IPS DF 4.7 (cell line): ENCODE data around the gene MET.
"Not testable (repeated sequence)": the region's sequence is repeated elsewhere in the genome, so short reads cannot be mapped to it uniquely, and the experiment has no call there.

ENCODE experiments used
- DNase-seq: peaks from one replicate; pipeline ENCODE4 v3.0.0-alpha.2; 2013; ENCODE audit warnings: low spot score; ENCODE audit errors: extremely low read depth

Gene MET

DNA sequence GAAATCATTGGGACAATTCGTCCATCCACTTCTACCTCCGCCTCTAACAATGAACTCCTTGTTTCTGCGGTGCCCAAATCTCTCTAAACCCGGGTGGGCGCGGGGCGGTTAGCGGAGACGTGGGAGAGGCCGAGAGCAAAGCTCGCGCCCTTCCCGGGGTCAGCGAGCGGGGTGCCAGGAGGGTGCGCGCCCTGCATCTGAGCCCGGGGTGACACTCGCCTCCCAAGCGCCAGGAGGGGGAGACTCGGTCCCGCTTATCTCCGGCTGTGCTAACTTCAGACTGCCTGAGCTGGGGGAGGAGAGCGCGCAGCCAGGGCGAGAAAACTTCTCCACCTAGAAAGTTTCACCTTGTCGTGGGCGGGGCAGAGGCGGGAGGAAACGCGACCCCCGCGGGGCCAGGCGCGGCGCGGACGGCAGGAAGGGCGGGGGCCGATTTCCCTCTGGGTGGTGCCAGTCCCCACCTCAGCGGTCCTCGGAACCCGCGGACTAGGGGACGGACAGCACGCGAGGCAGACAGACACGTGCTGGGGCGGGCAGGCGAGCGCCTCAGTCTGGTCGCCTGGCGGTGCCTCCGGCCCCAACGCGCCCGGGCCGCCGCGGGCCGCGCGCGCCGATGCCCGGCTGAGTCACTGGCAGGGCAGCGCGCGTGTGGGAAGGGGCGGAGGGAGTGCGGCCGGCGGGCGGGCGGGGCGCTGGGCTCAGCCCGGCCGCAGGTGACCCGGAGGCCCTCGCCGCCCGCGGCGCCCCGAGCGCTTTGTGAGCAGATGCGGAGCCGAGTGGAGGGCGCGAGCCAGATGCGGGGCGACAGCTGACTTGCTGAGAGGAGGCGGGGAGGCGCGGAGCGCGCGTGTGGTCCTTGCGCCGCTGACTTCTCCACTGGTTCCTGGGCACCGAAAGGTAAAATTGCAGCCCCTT lies at the start of gene MET:
Gene MET, plus strand, starts transcription at position 516 of the 915 bp plus-strand sequence. CDS start 26,889 bp downstream, outside the sequence.
- DNase-seq, result no peak

- no peak for DNase-seq
Observed at GRCh38 chr7:116626886-116627285, 45.1 kb upstream of the MET start.

GRCh38 chr7:116629051-116629463 lies 42.9 kb upstream of the MET start:
- no peak for DNase-seq

GRCh38 chr7:116630357-116630756 lies 41.6 kb upstream of the MET start:
- no peak for DNase-seq

DNA sequence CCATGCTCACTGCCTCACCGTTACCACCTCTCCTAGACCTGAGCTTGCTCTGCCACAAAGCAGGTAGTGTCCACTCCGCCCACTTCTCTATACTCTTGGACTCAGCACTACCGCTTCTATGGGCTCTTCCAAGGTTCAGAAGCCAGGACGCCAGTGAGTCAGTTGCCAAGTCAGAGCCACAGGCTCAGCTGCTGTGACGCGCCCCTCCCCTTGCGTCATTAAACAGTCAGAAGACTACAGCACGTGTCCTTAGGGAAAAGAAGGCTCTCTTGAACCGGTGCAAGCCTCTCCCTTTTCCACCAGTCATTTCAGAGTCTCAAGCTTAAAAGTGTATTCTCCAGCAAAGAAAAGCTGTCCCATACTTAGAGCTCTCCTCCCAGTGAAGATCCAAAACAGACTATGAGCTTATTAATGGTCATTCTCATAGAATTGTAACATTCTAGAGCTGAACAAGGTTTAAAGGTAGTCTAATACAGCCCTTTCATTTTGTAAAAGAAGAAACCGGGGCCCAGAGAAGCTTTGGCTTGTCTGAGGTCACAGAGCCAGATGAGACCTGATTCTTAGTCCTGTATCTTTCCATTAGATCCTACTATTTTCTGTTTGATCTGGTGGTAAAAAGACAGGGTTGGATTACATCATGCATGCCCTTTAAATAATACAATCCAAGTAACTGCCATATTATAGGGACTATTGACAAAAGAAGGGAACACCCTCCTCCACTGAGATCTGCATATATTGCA lies 40.9 kb upstream of the MET start:
- no peak for DNase-seq

- DNase-seq, result no peak
Observed at GRCh38 chr7:116631676-116632075, 40.3 kb upstream of the MET start.

DNA sequence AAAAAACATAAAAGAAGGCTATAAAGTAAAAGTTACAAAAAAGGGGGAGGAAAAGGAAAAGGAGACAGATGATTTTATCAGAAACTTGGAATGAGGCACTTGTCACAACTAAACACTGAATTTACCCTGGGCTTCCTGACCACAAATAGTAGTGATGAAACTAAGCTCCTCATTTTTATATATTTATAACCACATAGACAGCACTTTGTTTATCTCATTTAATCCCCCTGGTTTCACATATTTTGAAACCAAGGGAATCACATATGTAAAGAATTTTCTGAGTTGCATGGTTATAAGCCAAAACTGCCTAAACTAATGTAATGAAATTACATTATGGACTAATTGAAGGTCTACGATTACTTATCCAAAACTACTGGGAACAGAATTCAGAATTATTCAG lies 39.6 kb upstream of the MET start:
- no peak for DNase-seq

GRCh38 chr7:116633131-116633988 lies 38.6 kb upstream of the MET start:
- DNase-seq, result no peak

GRCh38 chr7:116636997-116637396 lies 35.0 kb upstream of the MET start:
- no peak for DNase-seq

- not testable (repeated sequence) for DNase-seq
Observed at GRCh38 chr7:116638592-116638991, 33.4 kb upstream of the MET start.

- DNase-seq, result no peak
Observed at GRCh38 chr7:116641551-116642153, 30.3 kb upstream of the MET start.

DNA sequence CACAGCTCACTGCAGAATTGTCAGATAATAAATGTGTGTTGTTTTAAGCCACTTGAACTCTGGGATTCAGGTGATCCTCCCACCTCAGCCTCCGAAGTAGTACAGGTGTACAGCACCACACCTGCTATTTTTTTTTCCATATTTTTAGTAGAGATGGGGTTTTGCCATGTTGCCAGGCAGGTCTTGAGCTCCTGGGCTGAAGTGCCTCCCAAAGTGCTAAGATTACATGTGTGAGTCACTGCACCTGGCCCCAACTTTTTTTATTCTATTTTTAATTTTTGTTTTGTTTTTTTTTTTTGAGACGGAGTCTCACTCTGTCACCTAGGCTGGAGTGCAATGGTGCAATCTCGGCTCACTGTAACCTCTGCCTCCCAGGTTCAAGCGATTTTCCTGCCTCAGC lies 28.8 kb upstream of the MET start:
- DNase-seq, result not testable (repeated sequence)

DNA sequence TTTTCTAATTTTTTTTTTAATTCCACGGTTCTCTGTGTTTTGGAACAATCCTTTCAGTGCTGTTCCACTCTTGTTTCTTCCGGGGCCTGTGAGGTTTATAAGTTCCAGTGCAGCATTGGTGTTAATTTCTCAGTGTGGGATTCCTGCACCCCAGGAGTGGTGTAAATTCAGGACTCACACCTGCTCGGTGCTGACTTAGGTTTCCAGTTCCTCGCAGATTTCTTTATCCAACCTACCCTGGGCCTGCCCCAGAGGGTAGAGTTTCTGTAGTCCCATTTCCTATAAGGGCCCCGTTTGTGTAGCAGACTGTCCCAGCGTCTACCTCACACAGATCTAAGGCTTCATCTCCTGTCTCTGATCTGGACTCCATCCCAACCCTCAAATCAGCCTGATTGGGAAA lies 27.4 kb upstream of the MET start:
- no peak for DNase-seq

GRCh38 chr7:116647290-116647689 lies 24.7 kb upstream of the MET start:
- DNase-seq, result no peak

DNA sequence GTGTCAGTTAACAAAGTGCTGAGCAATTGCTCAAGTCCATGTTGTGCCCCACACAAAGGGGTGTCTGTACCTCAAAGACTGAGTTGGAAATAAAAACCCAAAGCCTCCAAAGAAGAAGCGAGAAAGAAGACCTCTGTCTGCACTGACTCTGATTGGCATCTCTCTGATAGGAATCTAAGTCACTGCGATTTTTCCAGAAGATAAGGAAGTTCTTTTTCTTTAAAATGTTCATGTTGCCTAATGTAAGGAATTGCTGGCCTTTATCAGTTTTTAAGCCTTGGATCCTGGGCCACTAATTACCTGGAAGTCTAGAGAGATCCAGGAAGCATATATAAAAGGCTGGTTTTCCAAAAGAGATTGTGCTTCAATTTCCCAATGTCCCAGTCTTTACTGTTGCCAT lies 24.1 kb upstream of the MET start:
- no peak for DNase-seq

GRCh38 chr7:116650436-116650835 lies 21.6 kb upstream of the MET start:
- no peak for DNase-seq

GRCh38 chr7:116652793-116653192 lies 19.2 kb upstream of the MET start:
- no peak for DNase-seq

DNA sequence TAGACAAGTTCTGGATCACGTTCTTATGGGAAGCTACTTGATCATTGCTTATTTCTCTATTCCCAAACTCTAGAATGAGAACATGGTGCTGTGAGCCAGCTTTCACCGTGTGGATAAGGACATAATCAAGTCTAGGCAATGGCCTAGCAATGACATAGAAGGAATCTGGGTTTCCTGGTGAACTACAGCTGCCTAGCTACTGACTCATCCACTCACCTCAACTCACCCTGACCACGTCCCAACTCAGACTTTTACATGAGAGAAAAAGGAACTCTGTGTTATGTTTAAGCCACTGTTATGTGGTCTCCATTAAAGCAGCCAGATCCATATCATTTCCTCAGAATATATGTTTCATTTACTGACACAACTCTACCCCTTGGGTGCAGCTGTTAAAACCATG lies 18.8 kb upstream of the MET start:
- DNase-seq, result no peak

GRCh38 chr7:116653646-116654045 lies 18.4 kb upstream of the MET start:
- DNase-seq, result no peak

DNA sequence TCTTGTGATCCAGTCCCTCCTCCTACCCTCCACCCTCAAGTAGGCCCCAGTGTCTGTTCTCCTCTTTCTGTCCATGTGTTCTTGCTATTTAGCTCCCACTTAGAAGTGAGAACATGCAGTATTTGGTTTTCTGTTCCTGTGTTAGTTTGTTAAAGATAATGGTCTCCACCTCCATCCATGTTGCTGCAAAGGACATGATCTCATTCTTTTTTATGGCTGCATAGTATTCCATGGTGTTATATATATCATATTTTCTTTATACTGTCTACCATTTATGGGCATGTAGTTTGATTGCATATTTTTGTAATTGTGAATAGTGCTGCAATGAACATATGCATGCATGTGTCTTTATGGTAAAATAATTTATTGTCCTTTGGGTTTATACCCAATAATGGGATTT lies 12.7 kb upstream of the MET start:
- not testable (repeated sequence) for DNase-seq

DNA sequence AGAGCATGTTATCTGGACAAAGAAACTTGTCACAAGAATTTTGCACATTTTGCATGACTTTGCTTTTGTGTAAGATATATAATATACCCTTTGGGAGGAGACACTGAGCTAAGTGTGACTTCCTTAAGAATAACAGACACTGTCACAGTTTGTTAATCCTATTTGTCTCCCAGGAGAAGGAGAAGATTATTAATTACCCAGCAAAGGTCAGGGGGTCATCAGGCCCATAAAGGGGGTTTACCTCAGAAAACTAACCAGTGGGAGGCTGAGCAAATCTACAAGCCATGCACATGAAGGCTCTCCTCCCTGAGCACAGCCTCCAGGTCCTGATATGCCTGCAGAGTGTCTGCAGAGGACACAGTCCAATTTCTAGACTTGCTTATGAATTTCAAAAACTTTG lies 10.1 kb upstream of the MET start:
- DNase-seq, result no peak
